ENCODE results near the gene ZAP70. TPM values are rescaled to one million over a fixed set of nuclear protein-coding genes. Genes with fewer than 3 reads are reported as not detected.

The ZAP70 gene
- total RNA-seq, 4 donors from 2014 or later: 2.6 to 16.1 (median 12.0) TPM

DNA sequence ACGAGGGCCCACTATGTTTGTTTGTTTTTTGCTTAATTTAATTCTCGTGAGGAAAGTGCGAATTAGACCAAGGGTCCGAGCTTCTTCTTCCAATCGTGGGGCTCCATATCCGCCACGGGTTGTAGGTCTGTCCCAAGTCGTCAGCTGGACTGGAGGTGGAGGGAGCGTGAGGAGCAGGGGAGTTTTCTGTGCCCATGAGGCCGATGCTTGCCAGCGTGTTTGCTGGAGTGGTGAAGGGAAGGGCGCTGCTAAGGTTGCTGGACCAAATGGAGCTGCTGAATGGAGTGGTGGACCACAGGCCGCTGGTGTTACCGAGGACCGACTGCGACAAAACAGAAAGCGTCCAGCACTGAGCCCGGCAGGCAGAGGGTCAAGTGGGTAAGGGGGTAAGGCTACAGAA, 43.7 kb downstream of the ZAP70 start:
- Histone ChIP-seq H3K27me3 (no peaks in the 10 kb centered on the region), H3K9me3 (no peaks in the 10 kb centered on the region), H3K4me3 (no peak overlapping the region), H3K4me1 (no peaks in the 10 kb centered on the region), H3K27ac (no peak overlapping the region), H3K36me3 (peaks cover 0 to 50% (median 14%) of the 10 kb centered on the region in 4 donors)
- DNase-seq: no peak
- WGBS, 2 donors (ENCODE audit: low coverage in 1 of 2): 91 to 92% methylated on average over 4 to 18 of the region's 18 CpGs
- intact Hi-C loops (cut with DNase I; ENCODE audit: low total_unique reads) (no loop called here), in situ Hi-C loops (cut with MboI; ENCODE audit: low pct_ligation_motif_present in 1 of 4, low pct_unique_long_range_greater_than_20kb in 1 of 4, low sequenced_read_pairs in 3 of 4) (no loop called here)
- TF ChIP-seq, protein P1, sequence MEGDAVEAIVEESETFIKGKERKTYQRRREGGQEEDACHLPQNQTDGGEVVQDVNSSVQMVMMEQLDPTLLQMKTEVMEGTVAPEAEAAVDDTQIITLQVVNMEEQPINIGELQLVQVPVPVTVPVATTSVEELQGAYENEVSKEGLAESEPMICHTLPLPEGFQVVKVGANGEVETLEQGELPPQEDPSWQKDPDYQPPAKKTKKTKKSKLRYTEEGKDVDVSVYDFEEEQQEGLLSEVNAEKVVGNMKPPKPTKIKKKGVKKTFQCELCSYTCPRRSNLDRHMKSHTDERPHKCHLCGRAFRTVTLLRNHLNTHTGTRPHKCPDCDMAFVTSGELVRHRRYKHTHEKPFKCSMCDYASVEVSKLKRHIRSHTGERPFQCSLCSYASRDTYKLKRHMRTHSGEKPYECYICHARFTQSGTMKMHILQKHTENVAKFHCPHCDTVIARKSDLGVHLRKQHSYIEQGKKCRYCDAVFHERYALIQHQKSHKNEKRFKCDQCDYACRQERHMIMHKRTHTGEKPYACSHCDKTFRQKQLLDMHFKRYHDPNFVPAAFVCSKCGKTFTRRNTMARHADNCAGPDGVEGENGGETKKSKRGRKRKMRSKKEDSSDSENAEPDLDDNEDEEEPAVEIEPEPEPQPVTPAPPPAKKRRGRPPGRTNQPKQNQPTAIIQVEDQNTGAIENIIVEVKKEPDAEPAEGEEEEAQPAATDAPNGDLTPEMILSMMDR (IDR thresholded peaks at IDR 0.05): no peak
- no peak for TF ChIP-seq EP300 (IDR thresholded peaks at IDR 0.05; ENCODE audit: low read depth)
- TF ChIP-seq POLR2AphosphoS5 (IDR thresholded peaks at IDR 0.05): no peak
- TF ChIP-seq POLR2A (IDR thresholded peaks at IDR 0.05): no peak

DNA sequence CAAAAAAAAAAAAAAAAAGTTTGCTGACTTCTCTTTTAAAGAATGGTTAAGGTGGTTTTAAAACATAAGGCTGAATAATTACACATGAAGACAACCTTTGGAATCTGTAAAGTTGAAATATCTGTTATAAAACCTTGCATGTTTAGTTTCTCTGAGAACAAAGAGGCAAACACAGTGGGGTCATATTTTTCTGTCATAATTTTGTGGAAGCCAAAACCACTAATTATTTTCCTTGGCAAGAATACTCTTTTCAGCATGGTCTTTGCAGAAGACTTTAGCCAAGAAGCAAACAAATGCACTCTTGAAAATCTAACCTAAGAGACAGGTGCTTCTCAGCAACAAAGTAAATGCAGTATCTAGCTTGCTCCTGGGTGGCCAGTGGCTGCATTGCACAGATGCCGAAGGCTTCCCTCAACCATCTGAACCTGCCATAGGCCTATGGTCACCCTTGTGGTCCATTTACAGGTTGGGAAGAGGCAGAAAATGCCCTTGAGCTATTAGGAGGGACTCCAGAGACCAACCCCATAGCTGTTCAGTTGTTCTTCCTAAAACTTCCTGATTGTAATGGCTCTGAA, 44.8 kb downstream of the ZAP70 start:
- Histone ChIP-seq H3K36me3 (peaks cover 0 to 50% (median 14%) of the 10 kb centered on the region in 4 donors), H3K4me1 (no peaks in the 10 kb centered on the region), H3K27me3 (no peaks in the 10 kb centered on the region), H3K4me3 (no peak overlapping the region), H3K9me3 (no peaks in the 10 kb centered on the region), H3K27ac (no peak overlapping the region)
- in situ Hi-C loops (cut with MboI; ENCODE audit: low pct_ligation_motif_present in 1 of 4, low pct_unique_long_range_greater_than_20kb in 1 of 4, low sequenced_read_pairs in 3 of 4): no loop called here
- DNase-seq: no peak
- intact Hi-C loops (cut with DNase I; ENCODE audit: low total_unique reads): no loop called here
- WGBS, 2 donors (ENCODE audit: low coverage in 1 of 2): 81% methylated on average over 1 of the region's 1 CpG; no CpG with 5 or more reads in 1 of the 2 donors
- TF ChIP-seq, protein P1 (IDR thresholded peaks at IDR 0.05): no peak
- TF ChIP-seq POLR2A (IDR thresholded peaks at IDR 0.05) (no peak), EP300 (IDR thresholded peaks at IDR 0.05; ENCODE audit: low read depth) (no peak), POLR2AphosphoS5 (IDR thresholded peaks at IDR 0.05) (no peak)

DNA sequence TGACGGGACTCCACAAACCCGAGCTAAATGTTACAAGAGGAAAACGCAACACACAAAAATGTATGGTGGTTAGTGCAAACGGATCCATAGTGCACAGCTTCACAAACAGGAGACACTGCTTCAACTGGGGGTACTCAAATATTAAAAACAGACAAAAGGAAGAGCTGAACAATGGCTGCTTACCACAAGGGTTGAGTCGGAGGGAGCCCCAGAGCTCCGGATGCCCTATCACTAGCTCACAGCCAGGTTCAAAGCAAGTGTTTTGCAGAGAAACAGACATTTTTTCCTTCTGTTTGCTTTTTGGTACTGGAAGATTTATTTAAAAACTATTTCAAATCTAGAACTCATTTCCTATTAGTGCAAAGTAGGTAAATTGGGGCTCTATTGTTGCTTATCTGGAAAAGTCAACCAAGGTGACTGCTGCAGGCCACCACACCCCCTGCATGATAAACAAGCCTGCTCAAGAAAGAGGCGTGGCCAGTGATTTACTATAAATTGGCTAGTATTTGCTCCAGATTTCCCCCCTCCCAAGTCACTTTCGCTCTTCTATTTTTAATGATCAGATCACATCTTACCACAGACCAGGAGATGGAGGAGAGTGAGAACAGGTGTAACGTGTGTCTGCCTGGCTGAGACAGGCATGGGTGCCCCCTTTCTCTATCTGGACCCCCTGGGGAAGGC, 46.5 kb downstream of the ZAP70 start:
- Histone ChIP-seq H3K4me1 (no peaks in the 10 kb centered on the region), H3K27me3 (no peaks in the 10 kb centered on the region), H3K36me3 (peaks cover 0 to 60% (median 14%) of the 10 kb centered on the region in 4 donors), H3K27ac (no peak overlapping the region), H3K9me3 (no peaks in the 10 kb centered on the region), H3K4me3 (no peak overlapping the region)
- TF ChIP-seq, protein P1 (IDR thresholded peaks at IDR 0.05): no peak
- no peak for TF ChIP-seq EP300 (IDR thresholded peaks at IDR 0.05; ENCODE audit: low read depth)
- TF ChIP-seq POLR2A (IDR thresholded peaks at IDR 0.05): no peak
- TF ChIP-seq POLR2AphosphoS5 (IDR thresholded peaks at IDR 0.05): no peak
- DNase-seq: no peak
- 86 to 89% methylated on average over 7 to 9 of the region's 9 CpGs for WGBS, 2 donors (ENCODE audit: low coverage in 1 of 2)
- intact Hi-C loops (cut with DNase I; ENCODE audit: low total_unique reads) (no loop called here), in situ Hi-C loops (cut with MboI; ENCODE audit: low pct_ligation_motif_present in 1 of 4, low pct_unique_long_range_greater_than_20kb in 1 of 4, low sequenced_read_pairs in 3 of 4) (no loop called here)

DNA sequence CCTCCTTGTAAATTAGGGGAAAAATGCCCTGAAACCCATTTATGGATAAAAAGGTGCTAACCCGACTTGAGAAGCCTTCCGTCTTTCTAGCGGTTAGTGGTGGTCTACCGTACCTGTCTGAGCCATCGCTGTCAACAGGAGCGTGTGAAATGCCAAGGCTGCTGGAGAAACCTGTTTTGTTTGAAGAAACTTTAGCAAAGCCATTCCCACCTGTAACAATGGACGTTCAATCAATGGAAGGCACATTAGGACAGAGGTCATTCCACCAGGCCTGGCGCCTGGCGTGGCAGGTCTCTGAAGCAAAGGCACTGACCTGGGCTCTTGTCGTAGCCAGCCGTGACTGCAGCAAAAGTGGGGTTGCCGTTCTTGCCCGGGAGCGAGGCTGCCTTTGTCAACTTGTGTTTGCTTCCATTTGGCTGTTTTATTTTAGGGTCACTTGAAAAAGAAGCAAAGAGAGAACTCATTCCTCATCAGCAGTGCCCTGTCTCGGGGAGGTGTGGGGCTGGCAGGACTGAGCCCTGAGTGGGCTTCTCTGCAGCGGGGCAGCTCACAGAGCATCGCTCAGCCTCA, 47.2 kb downstream of the ZAP70 start:
- Histone ChIP-seq H3K4me1 (no peaks in the 10 kb centered on the region), H3K9me3 (no peaks in the 10 kb centered on the region), H3K4me3 (no peak overlapping the region), H3K36me3 (peaks cover 0 to 66% (median 18%) of the 10 kb centered on the region in 4 donors), H3K27ac (no peak overlapping the region), H3K27me3 (no peaks in the 10 kb centered on the region)
- in situ Hi-C loops (cut with MboI; ENCODE audit: low pct_ligation_motif_present in 1 of 4, low pct_unique_long_range_greater_than_20kb in 1 of 4, low sequenced_read_pairs in 3 of 4) (no loop called here), intact Hi-C loops (cut with DNase I; ENCODE audit: low total_unique reads) (no loop called here)
- TF ChIP-seq POLR2AphosphoS5 (IDR thresholded peaks at IDR 0.05): no peak
- no peak for TF ChIP-seq POLR2A (IDR thresholded peaks at IDR 0.05)
- WGBS, 2 donors (ENCODE audit: low coverage in 1 of 2): 80 to 97% methylated on average over 1 to 17 of the region's 17 CpGs
- DNase-seq: no peak

Data from transverse colon (tissue), 4 donors.